GM19468 (cell line): Measurements from ENCODE around the gene DPEP2NB.
A peak's percentile ranks its signal among the peaks of the same experiment; 100 is the strongest.
"Not testable (repeated sequence)": the region's sequence is repeated elsewhere in the genome, so short reads cannot be mapped to it uniquely, and the experiment has no call there.

Experiments used
- ATAC-seq: cut with Tn5 transposase; IDR thresholded peaks from one replicate; pipeline ENCODE4 v1.9.1; 2021; ENCODE audit warnings: mild to moderate bottlenecking, moderate library complexity, moderate number of reproducible peaks; ENCODE audit not compliant: unreplicated experiment; ENCODE audit errors: extremely low read depth

The DPEP2NB gene, protein sequence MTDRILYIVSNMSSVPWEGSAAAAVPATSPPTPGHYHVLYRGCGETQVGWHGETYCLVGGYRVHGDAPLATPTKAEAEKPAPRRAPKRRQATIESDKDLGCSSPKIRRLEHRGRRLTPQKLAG

DNA sequence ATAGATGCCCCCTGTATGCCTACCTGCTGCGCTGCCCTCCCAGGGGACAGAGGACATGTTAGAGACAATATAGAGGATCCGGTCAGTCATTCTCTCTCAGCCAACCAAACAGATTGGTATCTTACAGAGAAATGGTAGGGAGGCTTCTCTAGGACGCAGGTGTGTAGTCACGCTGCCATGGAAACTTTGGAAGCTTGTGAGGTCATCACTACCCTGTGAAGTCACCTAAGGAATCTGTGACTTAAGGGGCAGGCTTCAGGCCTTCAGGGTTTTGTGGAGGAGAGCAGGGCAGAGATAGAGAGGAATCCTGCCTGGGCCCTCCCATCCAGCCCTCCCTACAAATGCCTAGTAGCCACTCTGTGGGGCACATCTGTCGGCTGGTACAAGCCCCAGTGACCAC is at the start of gene DPEP2NB:
DPEP2NB (minus strand) TSS at position 231 of the 400 bp plus-strand sequence; CDS start at position 90, 141 bp downstream.
- no peak for ATAC-seq

DNA sequence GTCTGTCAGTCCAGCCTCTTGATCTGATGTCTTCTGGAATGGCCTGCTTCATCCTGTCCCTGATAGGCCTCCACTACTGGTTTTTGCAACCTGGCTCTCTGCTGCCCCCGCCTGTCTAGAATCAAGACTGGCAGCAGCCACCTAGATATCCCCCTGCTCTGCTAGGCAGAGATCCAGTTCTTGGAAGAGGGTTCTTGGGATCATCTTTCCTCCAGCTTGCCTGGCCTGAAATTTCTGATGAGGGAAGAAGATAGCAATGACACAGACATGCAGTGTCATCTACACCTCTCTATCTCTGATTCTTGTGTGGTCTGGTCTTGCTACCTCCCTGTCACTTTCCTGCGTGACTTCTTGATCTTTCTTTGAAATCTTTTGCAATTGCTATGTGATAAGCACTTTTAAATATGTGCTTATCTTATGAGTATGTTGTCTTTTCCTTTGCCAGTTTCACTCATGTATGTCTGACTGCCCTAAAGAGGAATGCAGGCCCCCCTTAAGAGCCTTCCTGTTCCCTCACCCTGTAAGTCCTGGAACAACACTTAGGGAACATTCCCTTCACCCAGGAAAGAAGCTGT is 49.2 kb upstream of the DPEP2NB start:
- ATAC-seq: no peak

DNA sequence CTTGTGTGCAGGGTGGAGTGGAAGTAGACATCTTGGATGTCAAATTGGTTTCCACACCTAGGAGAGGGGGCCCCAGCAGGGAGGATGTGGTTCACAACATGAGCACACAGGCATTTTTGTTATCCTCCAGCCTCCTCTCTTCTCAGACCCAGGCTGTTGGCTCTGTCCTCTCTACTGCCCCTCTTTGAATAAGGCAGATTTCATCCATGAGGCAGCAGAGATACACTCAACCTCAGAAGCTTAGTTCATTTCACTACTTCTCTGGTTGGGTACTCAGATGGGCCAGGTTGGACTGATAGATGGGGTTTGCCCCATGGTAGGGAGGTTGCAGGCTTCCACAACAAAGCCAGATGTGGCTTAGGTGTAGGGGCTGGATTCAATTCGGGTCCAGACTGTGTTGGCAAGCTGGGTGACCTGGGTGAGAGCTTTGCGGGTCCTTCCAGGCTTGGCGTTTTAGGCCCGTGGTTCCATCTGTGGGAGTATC is 47.2 kb upstream of the DPEP2NB start:
- ATAC-seq: no peak

DNA sequence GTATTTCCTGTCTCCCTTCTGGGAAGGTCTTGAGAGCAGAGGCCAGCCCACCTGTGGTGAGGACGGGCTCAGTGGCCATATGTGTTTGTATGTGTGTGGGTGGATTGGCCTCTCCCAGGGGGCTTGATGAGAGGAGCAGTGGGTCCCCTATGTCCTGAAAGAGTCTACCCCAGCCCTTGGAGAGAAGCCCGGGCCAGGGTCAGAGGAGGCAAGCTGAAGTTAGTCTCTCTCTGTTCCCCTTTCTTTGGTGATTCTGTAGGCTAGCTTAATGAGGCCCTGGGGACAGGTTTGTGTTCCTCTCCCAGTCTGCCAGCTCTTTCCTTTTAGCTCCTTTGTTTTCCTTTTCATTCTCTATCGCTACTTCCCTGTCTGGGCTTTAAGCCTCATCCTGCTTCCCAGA is 45.7 kb upstream of the DPEP2NB start:
- no peak for ATAC-seq

DNA sequence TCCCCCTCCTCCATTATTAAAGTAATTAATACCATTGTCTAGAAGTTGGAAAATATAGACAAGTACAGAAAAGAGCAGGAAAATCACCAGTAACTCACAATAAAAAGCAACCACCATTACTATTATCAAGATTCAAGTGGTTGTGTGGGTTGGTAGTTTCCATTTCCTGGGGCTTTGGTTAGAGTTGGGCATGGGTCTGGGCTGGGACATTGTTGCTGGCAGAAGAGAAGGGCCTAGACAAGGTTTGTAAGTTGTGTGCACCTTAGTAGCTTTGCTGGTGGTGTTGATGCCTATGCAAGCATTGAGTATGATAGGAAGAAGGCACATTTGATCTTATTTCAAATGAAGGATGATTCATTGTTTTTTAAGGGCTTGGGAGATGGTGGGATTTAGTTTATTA is 44.1 kb upstream of the DPEP2NB start:
- ATAC-seq: no peak

DNA sequence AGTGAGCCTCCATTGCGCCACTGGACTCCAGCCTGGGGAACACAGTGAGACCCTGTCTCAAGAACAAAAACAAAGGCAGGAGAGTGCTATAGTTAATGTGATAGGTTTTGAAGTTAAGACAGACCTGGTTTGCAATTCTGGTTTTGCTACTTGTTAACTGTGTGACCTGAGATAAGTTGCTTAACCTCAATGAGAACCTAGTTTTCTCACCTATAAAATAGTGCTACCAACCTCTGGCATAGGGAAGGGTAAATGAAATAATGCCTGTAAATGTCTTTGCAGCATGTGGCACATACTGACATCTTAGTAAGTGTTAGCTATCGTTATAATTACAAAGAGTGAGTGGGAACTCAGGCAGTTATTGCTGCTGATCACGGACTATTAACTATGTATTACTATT is 39.7 kb upstream of the DPEP2NB start:
- ATAC-seq: no peak

DNA sequence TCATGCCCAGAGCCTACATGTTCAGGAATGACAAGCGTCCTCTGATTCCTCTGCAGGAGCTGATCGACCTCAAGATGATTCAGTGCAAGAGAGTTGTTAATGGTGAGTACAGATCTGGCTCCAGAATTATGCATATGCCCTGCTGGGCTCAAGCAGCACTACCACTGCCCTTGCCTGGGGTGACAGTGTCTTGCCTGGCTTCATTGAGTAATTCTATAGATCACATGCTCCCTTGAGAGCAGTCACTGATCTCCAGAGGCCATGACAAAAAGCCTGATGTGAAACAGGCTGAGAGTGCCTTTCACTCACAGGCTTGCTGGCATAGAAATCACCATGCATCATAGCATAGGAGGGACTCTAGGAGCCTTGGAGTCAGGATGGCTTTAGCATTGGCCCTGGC is 33.7 kb upstream of the DPEP2NB start:
- no peak for ATAC-seq

DNA sequence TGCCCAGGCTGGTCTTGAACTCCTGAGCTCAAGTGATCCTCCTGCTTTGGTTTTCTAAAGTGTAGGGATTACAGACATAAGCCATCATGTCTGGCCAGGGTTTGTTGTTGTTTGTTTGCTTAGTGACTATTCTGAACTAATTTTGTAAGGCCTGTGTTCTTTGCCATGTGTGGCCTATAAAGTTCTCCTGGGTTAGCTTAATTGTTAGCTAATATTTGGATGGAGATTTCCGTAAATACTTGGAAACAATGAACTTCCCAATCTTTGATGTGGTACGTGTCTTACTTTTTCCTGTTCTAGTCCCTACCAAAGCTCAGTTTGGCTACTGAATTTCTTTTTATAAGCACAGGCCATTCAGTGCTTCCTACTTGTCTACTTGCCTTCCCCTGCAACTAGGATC is 32.3 kb upstream of the DPEP2NB start:
- no peak for ATAC-seq

DNA sequence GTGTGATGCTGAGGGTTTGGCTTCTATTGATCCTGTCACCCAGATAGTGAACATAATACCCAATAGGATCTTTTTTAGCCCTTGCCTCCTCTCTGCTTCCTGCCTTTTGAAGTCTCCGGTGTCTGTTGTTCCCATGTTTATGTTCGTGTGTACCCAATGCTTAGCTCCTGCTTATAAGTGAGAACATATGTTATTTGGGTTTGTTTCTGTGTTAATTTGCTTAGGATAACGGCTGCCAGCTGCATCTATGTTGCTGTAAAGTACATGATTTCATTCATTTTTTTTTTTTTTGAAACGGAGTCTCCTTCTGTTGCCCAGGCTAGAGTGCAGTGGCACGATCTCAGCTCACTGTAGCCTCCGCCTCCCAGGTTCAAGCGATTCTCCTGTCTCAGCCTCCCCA is 30.4 kb upstream of the DPEP2NB start:
- ATAC-seq: no peak

DNA sequence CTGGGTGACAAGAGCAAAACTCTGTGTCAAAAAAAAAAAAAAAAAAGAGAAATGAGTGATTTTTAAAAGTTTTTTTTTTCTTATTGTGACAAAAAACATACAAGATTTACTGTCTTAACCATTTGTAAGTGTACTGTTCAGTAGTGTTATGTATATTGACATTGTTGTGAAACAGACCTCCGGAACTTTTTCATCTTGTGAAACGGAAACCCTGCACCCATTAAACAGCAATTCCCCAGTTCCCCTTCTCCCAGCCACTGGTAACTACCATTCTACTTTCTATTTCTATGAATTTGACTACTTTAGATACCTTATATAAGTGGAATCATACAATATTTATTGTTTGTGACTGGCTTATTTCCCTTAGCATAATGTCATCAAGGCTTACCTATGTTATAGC is 26.1 kb upstream of the DPEP2NB start:
- no peak for ATAC-seq

DNA sequence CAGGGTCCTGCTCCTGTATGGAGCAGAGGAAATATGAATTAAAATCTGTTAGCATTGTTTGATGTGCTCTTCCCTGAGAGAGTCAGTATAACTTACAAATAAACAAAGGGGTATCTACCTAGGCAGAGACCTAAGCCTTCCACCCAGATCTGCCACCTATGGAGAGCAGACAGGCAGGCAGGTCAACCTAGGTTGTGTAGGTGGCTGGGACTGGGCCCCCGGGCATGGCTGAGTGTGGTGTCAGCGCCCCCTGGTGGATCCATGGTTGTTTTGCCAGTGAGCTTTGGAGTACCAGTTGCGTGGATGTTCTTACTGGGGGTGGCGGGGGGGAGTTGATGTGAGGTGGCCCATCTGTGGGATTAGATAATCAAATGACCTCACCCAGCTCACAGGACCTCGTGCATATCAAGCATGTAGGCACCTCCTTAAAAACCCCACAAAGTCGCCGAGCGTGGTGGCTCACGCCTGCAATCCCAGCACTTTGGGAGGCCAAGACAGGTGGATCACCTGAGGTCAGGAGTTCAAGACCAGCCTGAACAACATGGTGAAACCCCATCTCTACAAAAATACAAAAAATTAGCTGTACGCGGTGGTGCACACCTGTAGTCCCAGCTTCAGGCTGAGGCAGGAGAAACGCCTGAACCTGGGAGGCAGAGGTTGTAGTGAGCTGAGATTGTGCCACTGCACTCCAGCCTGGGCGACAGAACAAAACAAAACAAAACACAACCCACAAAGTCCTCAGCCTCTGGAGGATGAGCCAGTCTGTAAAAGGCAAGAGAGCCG is 25.0 kb upstream of the DPEP2NB start:
- ATAC-seq: no peak

DNA sequence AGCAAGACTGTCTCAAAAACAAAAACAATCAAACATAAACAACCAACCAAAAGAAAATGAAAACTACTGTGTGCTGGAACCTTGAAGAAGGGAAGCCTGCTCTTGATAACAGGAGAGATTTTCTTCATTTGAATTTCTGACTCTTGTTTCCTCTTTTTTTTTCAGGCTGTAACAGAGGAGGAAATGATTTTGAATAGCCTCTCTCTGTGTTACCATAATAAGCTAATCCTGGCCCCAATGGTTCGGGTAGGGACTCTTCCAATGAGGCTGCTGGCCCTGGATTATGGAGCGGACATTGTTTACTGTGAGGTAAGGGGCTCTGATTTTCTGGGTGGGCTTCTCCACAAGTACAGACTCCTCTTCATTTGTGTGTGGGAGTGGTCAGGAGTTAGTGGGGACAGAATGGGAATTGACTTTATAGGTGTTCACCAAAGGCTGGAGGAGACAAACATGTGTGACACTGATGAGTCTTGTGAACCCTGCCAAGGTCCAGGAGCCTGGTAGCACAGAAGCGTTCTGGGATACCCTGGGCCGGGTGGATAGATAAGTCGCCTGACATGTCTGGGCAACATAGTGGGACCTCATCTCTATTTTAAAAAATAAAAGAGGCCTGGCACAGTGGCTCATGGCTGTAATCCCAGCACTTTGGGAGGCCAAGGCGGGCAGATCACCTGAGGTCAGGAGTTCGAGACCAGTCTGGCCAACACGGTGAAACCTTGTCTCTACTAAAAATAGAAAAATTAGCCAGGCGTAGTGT is 22.3 kb upstream of the DPEP2NB start:
- ATAC-seq: no peak

DNA sequence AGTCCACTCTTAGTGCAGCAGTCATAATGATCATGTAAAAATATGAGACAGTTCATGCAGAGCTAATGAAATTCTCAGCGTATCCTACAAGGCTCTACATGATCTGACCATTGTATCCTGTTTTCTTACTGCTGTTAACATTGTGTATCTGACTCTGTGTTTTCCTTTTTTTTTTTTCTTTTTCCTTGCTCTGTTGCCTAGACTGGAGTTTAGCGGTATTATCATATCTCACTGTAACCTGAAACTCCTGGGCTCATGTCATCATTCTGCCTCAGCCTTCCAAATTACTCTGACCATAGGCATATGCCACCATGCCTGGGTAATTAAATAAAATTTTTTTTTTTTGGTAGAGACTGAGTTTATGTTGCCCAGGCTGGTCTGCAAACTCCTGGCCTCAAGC is 19.5 kb upstream of the DPEP2NB start:
- ATAC-seq: no peak

DNA sequence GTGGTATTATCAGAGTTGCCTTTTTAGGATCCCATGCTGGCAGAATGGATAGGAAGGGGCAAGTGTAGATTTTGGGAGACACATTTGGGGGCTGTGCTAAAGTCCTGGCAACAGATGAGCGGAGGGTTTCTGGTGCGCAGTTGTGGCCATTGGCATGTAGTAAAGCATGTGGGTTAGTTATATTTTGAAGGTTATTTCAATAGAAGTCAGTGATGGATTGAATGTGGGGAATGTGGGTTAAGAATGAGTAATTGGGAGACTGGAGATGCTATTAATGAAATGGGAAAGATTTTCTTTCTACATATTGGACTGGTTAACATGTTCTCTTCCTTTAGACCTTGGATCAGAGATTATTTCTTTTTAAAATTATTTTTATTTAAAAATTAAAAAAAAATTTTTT is 17.4 kb upstream of the DPEP2NB start:
- no peak for ATAC-seq

DNA sequence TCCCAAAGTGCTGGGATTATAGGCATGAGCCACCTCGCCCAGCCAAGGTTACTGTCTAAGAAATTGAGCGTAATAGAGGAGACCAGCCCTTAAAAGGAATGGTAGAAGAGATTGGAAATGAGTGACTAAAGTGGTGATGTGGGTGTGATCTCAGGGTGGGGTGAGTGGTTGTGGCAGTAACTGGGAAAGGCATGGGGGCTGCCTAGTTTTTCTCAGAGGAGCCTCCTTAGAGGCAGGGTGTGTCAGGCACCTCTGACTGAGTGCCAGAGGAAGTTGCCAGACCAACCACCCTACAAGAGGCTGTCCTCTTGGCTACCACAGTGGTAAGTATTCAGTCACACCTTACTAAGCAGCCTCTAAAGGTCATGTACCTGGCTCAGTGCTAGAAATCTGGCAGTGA is 16.2 kb upstream of the DPEP2NB start:
- ATAC-seq: no peak

DNA sequence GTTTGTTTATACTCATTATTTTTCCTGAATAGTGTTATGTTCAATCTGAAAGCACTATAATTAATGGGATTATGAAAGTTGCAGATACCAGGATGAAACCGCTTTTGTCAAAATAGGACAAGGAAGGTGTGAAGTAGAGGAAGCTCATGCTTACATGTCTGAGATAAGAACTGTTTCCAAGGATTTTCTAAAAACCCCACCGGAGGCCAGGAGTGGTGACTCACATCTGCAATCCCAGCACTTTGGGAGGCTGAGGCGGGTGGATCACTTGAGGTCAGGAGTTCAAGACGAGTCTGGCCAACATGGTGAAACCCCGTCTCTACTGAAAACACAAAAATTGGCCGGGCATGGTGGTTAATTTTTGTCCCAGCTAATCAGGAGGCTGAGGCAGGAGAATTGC is 14.4 kb upstream of the DPEP2NB start:
- ATAC-seq: not testable (repeated sequence)

DNA sequence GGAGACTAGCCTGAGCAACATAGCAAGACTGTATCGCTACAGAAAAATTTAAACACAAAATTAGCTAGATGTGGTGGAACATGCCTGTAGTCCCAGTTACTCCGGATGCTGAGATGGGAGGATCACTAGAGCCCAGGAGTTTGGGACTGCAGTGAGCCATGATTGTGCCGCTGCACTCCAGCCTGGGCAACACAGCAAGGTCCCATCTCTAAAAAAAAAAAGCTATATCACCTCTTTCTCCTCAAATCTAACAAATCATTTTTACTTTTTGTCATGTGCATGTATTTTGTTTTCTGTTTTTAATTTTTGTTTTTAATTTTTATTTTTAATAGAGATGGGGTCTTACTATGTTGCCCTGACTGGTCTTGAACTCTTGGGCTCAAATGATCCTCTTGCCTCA is 13.3 kb upstream of the DPEP2NB start:
- no peak for ATAC-seq

DNA sequence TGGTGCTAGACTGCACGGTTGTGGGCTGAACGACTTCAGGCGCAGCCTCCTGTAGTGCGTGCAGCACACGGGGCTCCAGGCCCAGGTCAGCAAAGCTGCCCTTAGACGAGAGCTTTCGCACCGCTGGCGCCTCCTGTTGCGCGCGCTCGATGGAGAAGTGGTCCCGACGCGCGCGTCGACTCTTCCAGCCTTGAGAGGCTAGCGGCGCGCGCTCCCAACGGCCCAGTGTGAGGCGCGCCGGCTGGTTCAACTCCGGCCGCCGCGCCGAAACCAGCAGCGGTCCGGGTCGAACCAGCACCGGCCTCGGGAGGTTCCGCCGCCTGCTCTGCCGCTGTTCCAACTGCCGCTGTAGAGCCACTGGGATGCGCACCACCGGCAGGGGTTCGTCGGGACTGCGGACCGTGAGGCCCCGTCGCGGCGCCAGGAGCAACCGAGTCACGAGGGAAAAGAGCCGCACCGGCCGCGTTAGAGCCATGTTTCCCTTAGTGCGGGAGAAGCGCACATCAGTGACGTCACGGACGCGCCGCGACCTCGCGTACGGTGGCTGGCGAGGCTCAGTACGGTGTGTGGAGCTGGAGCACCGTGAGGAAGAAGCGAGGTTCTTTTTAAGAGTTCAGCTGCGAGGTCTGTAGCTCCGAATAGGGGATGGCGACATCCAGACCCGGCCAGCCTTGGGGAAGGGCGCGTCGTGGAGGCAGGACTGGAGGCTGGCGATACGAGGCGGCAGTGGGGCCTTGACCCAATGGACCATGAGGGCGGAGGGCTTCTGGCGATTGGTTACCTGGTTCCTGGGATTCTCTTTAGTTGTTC is 7.2 kb upstream of the DPEP2NB start, which contains the start of the genes DDX28 and DUS2:
DDX28 (minus strand) TSS at position 505 of the 810 bp plus-strand sequence; CDS start at position 475, 30 bp downstream.
DUS2 (plus strand) TSS at position 557 of the 810 bp plus-strand sequence. CDS start 14,740 bp downstream, outside the sequence.
- peak; percentile 85 for ATAC-seq

DNA sequence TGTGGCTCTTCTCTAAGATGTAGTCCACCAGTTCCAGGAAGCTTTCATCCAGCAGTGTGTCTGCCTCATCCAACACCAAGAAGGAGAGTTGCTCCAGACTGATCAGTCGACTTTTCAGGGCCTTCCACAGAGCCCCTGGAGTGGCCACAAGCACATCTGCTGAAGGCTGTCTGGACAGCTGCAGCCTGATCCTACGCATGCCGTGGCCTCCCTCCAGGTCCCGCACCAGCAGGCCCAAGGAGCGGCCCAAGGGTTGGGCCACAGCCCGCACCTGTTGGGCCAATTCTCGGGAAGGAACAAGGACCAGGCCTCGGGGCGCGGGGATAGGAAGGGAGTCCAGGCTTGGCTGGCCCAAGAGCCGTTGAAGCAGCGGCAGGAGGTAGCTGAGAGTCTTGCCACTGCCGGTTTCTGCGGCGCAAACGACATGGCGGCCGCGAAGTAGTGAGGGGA is 6.6 kb upstream of the DPEP2NB start:
- ATAC-seq: no peak

DNA sequence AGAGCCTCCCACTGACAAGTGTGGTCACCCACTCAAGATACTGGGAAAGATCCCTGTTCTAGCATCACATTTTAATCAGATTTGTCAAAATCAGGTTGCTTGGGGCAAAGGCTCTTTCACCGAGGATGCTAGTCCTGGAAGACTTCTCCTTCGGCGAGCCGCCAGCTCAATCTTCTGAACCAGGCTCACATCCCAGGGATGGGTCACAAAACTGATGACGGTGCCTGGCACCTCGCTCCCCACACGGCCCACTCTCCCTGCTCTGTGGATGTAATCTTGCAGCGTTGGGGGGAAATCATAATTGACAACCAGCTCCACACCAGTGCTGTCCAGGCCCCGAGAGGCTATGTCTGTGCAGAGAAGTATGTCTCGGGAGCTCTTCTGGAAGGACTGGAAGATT is 5.8 kb upstream of the DPEP2NB start:
- no peak for ATAC-seq
